ENCODE measurements around the gene ZFAND3.

- no peak for TF ChIP-seq CTCF (IDR thresholded peaks at IDR 0.05)
- TF ChIP-seq POLR2A (IDR thresholded peaks at IDR 0.05), result no peak
These were observed 314.6 kb downstream of the ZFAND3 start for GRCh38 chr6:38133932-38134703.

All from Peyer's patch (tissue), 4 donors.